H9 (cell line): ENCODE data around the gene HCRTR1. TPM values are rescaled to one million over a fixed set of nuclear protein-coding genes. Genes with fewer than 3 reads are reported as not detected.

Experiments
- DNase-seq: peaks from one replicate; pipeline ENCODE4 v3.0.0-alpha.2; 2017
- H2AFZ ChIP-seq: one replicate; pipeline ENCODE4 v1.6.1; 2013; ENCODE audit warnings: mild to moderate bottlenecking, low read length, control low read depth, moderate library complexity
- H2AK5ac ChIP-seq: 2 replicates; pipeline ENCODE4 v1.6.1; 2013; ENCODE audit warnings: low read length, control low read depth, mixed read lengths; ENCODE audit not compliant: insufficient read length
- H2BK120ac ChIP-seq: one replicate; pipeline ENCODE4 v1.6.1; 2013; ENCODE audit warnings: low read depth, mild to moderate bottlenecking, low read length, control low read depth, inconsistent platforms; ENCODE audit not compliant: poor library complexity, severe bottlenecking
- H2BK12ac ChIP-seq: 2 replicates; pipeline ENCODE4 v1.6.1; 2013; ENCODE audit warnings: low read length, control low read depth, mixed read lengths, low read depth; ENCODE audit not compliant: insufficient read length
- H2BK15ac ChIP-seq: 2 replicates; pipeline ENCODE4 v1.6.1; 2013; ENCODE audit warnings: low read depth, low read length, control low read depth
- H2BK20ac ChIP-seq: one replicate; pipeline ENCODE4 v1.6.1; 2013; ENCODE audit warnings: low read depth, mild to moderate bottlenecking, low read length, control low read depth, inconsistent platforms; ENCODE audit not compliant: poor library complexity, severe bottlenecking
- H2BK5ac ChIP-seq: 2 replicates; pipeline ENCODE4 v1.6.1; 2013; ENCODE audit warnings: low read length, control low read depth, mixed read lengths; ENCODE audit not compliant: insufficient read length
- H3K14ac ChIP-seq: 2 replicates; pipeline ENCODE4 v1.6.1; 2013; ENCODE audit warnings: low read length, control low read depth; ENCODE audit not compliant: insufficient read depth
- H3K18ac ChIP-seq: 2 replicates; pipeline ENCODE4 v1.6.1; 2013; ENCODE audit warnings: low read depth, mild to moderate bottlenecking, mixed read lengths, low read length, control low read depth; ENCODE audit not compliant: insufficient read length
- H3K23ac ChIP-seq: 2 replicates; pipeline ENCODE4 v1.6.1; 2013; ENCODE audit warnings: low read length, control low read depth, mixed read lengths, low read depth; ENCODE audit not compliant: insufficient read length
- H3K23me2 ChIP-seq: 2 replicates; pipeline ENCODE4 v1.6.1; 2013; ENCODE audit warnings: low read depth, mild to moderate bottlenecking, mixed read lengths, low read length, control low read depth; ENCODE audit not compliant: insufficient read length, poor library complexity, severe bottlenecking
- H3K27ac ChIP-seq: 2 replicates; pipeline ENCODE4 v1.5.1; 2013; ENCODE audit warnings: low read length, control low read depth, mixed read lengths, low read depth; ENCODE audit not compliant: insufficient read length
- H3K27me3 ChIP-seq: 2 replicates; pipeline ENCODE4 v1.6.1; 2013; ENCODE audit warnings: low read length, control low read depth, inconsistent platforms; ENCODE audit not compliant: insufficient read depth
- H3K4ac ChIP-seq: 2 replicates; pipeline ENCODE4 v1.6.1; 2013; ENCODE audit warnings: low read depth, mild to moderate bottlenecking, control low read depth, inconsistent platforms, low read length, moderate library complexity
- H3K4me1 ChIP-seq: 2 replicates; pipeline ENCODE4 v1.6.1; 2013; ENCODE audit warnings: low read length, control low read depth, inconsistent platforms; ENCODE audit not compliant: insufficient read depth
- H3K4me2 ChIP-seq: 2 replicates; pipeline ENCODE4 v1.6.1; 2013; ENCODE audit warnings: low read length, control low read depth, mixed read lengths; ENCODE audit not compliant: insufficient read length, insufficient read depth
- H3K56ac ChIP-seq: 2 replicates; pipeline ENCODE4 v1.6.1; 2013; ENCODE audit warnings: low read depth, mild to moderate bottlenecking, mixed read lengths, low read length, control low read depth; ENCODE audit not compliant: insufficient read length
- H3K79me1 ChIP-seq: 2 replicates; pipeline ENCODE4 v1.6.1; 2013; ENCODE audit warnings: low read depth, mild to moderate bottlenecking, moderate library complexity, low read length, control low read depth, inconsistent platforms; ENCODE audit not compliant: insufficient read depth, poor library complexity, severe bottlenecking
- H3K79me2 ChIP-seq: 2 replicates; pipeline ENCODE4 v1.6.1; 2013; ENCODE audit warnings: low read length, control low read depth, inconsistent platforms; ENCODE audit not compliant: insufficient read depth
- H3K9ac ChIP-seq: 2 replicates; pipeline ENCODE4 v1.6.1; 2013; ENCODE audit warnings: low read length, control low read depth, mixed read lengths; ENCODE audit not compliant: insufficient read length; ENCODE audit errors: extremely low read depth
- H3K9me3 ChIP-seq: one replicate; pipeline ENCODE4 v1.6.1; 2013; ENCODE audit warnings: low read depth, low read length, inconsistent platforms; ENCODE audit not compliant: control insufficient read depth
- H3T11ph ChIP-seq: one replicate; pipeline ENCODE4 v1.6.1; 2013; ENCODE audit warnings: mild to moderate bottlenecking, low read length, control low read depth, inconsistent platforms
- H4K20me1 ChIP-seq: one replicate; pipeline ENCODE4 v1.6.1; 2013; ENCODE audit not compliant: control insufficient read depth, insufficient read length, insufficient read depth
- H4K5ac ChIP-seq: 2 replicates; pipeline ENCODE4 v1.6.1; 2013; ENCODE audit warnings: low read depth, mild to moderate bottlenecking, mixed read lengths, low read length, control low read depth; ENCODE audit not compliant: insufficient read length
- H4K8ac ChIP-seq: replicated peaks from 2 replicates; pipeline ENCODE4 v1.6.1; 2013; ENCODE audit warnings: low read length, control low read depth, mixed read lengths, low read depth; ENCODE audit not compliant: insufficient read length
- H4K91ac ChIP-seq: 2 replicates; pipeline ENCODE4 v1.6.1; 2013; ENCODE audit warnings: low read depth, mild to moderate bottlenecking, moderate library complexity, mixed read lengths, low read length, control low read depth; ENCODE audit not compliant: insufficient read length
- H3K27ac Mint-ChIP-seq, 3 experiments: 2 replicates in 2 of 3; 3 replicates in 1 of 3; pipeline ENCODE4 v1.8.0; 2020 to 2021; ENCODE audit warnings: mixed read lengths in 3 of 3, mild to moderate bottlenecking in 1 of 3, moderate library complexity in 1 of 3
- H3K27me3 Mint-ChIP-seq: 2 replicates; pipeline ENCODE4 v1.8.0; 2021; ENCODE audit warnings: low read depth, mild to moderate bottlenecking, moderate library complexity, mixed read lengths
- H3K36me3 Mint-ChIP-seq, 3 experiments: 2 replicates in 2 of 3; 3 replicates in 1 of 3; pipeline ENCODE4 v1.8.0; 2020 to 2021; ENCODE audit warnings: low read depth in 3 of 3, mixed read lengths in 3 of 3; ENCODE audit not compliant: insufficient read depth in 1 of 3
- H3K4me1 Mint-ChIP-seq, 2 experiments: 2 replicates each; pipeline ENCODE4 v1.8.0; 2020; ENCODE audit warnings: mixed read lengths in 2 of 2
- H3K4me3 Mint-ChIP-seq, 2 experiments: 2 replicates in 1 of 2; 3 replicates in 1 of 2; pipeline ENCODE4 v1.8.0; 2020 to 2021; ENCODE audit warnings: mild to moderate bottlenecking in 2 of 2, mixed read lengths in 2 of 2, moderate library complexity in 1 of 2
- H3K9me3 Mint-ChIP-seq, 2 experiments: 2 replicates in 1 of 2; 3 replicates in 1 of 2; pipeline ENCODE4 v1.8.0; 2020; ENCODE audit warnings: mild to moderate bottlenecking in 2 of 2, mixed read lengths in 2 of 2, moderate library complexity in 1 of 2
- WGBS: extraction: QIAGEN DNeasy Blood & Tissue Kit; methylation state at CpG from one replicate; pipeline ENCODE4 v1.1.7; 2013; ENCODE audit warnings: missing lambda C conversion rate, low lambda C conversion rate, mixed read lengths; ENCODE audit not compliant: insufficient read length; ENCODE audit errors: extremely low coverage; 5-methylcytosine and 5-hydroxymethylcytosine counted together
- total RNA-seq: library from RNA; stranded (reverse); gene quantifications from 2 replicates; pipeline ENCODE4 v1.2.1, GENCODE V29; 2021
- TF ChIP-seq, protein P1 (sequence below): fragments of 200-600 bp; sonication (generic); conservative IDR thresholded peaks from 3 replicates; pipeline ENCODE4 v1.8.0; 2021; ENCODE audit warnings: antibody characterized with exemption, mild to moderate bottlenecking

The HCRTR1 gene
- total RNA-seq, 1 experiment from 2014 or later, result not detected

DNA sequence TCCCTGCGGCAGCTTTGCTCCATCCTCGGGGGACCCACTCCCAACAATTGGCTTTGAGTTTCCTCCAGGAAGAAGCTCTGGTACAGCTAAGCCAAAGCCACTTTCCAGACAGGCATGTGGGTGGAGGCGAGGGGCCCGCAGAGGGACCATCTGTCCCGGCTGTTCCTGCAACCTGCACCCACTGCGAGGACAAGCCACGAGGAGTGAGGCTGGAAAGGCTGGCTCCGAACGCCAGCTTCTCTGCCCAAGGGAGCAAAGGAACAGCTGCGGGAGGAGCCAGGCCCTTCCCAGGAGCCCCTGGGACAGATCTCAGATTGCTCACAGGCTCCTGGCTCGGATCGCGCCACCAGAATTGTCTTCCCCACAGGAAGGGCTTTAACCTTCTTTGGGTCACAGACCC, 55.5 kb downstream of the HCRTR1 start:
- Histone ChIP-seq H3T11ph (no peak overlapping the region), H2BK5ac (no peak overlapping the region), H2AFZ (no peak overlapping the region), H4K20me1 (no peaks in the 10 kb centered on the region), H3K9ac (no peak overlapping the region), H3K56ac (no peak overlapping the region), H2BK15ac (no peak overlapping the region), H3K27ac (no peak overlapping the region), H3K23me2 (no peaks in the 10 kb centered on the region), H2BK12ac (no peak overlapping the region), H3K79me1 (no peaks in the 10 kb centered on the region), H3K14ac (no peak overlapping the region), H3K27me3 (no peaks in the 10 kb centered on the region), H3K4me1 (no peaks in the 10 kb centered on the region), H4K8ac (no peak overlapping the region), H4K5ac (no peak overlapping the region), H4K91ac (no peak overlapping the region), H3K4me2 (no peak overlapping the region), H3K23ac (no peak overlapping the region), H3K79me2 (no peaks in the 10 kb centered on the region), H3K18ac (no peak overlapping the region), H2BK120ac (no peak overlapping the region), H3K9me3 (no peaks in the 10 kb centered on the region), H2AK5ac (no peak overlapping the region), H3K4ac (no peak overlapping the region), H2BK20ac (no peak overlapping the region)
- peaks cover 21 to 30% of the 10 kb centered on the region in 2 experiments for H3K4me1 Mint-ChIP-seq
- H3K4me3 Mint-ChIP-seq, result no peak overlapping the region
- H3K27ac Mint-ChIP-seq, result peak overlapping the region in 1 of 3 experiments; percentile 92; a peak in 1 of 7 replicates
- no peak for DNase-seq
- TF ChIP-seq, protein P1, sequence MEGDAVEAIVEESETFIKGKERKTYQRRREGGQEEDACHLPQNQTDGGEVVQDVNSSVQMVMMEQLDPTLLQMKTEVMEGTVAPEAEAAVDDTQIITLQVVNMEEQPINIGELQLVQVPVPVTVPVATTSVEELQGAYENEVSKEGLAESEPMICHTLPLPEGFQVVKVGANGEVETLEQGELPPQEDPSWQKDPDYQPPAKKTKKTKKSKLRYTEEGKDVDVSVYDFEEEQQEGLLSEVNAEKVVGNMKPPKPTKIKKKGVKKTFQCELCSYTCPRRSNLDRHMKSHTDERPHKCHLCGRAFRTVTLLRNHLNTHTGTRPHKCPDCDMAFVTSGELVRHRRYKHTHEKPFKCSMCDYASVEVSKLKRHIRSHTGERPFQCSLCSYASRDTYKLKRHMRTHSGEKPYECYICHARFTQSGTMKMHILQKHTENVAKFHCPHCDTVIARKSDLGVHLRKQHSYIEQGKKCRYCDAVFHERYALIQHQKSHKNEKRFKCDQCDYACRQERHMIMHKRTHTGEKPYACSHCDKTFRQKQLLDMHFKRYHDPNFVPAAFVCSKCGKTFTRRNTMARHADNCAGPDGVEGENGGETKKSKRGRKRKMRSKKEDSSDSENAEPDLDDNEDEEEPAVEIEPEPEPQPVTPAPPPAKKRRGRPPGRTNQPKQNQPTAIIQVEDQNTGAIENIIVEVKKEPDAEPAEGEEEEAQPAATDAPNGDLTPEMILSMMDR, result no peak
- H3K27me3 Mint-ChIP-seq, result peaks cover 2% of the 10 kb centered on the region
- no CpG with 5 or more reads among the region's 13 CpGs for WGBS
- no peaks in the 10 kb centered on the region for H3K36me3 Mint-ChIP-seq
- H3K9me3 Mint-ChIP-seq, result no peaks in the 10 kb centered on the region
